Activated naive CD4-positive, alpha-beta T cell treated with anti-CD3 and anti-CD28 coated beads, Interleukin-2, amount 50 U/mL, for 72 hours (primary cell): Measurements from ENCODE around the gene PIWIL1. TPM values are rescaled to one million over a fixed set of nuclear protein-coding genes. Genes with fewer than 3 reads are reported as not detected.
A peak's percentile ranks its signal among the peaks of the same experiment; 100 is the strongest.

Experiments used
- ATAC-seq, 2 donors: fragments of 150-1000 bp; cut with Tn5 transposase; 2 replicates each; pipeline ENCODE4 v1.10.0; 2021; ENCODE audit warnings: mild to moderate bottlenecking in 2 of 2, moderate library complexity in 2 of 2
- DNase-seq, 2 donors: peaks; one replicate each; pipeline ENCODE4 v3.0.0; 2021 to 2022; ENCODE audit warnings: low spot score in 2 of 2
- H3K27ac Mint-ChIP-seq, 2 donors: one replicate each; pipeline ENCODE4 v1.8.0; 2022; ENCODE audit warnings: mild to moderate bottlenecking in 2 of 2, mixed read lengths in 2 of 2
- H3K36me3 Mint-ChIP-seq, 2 donors: one replicate each; pipeline ENCODE4 v1.8.0; 2022; ENCODE audit warnings: mixed read lengths in 2 of 2
- H3K9me3 Mint-ChIP-seq, 2 donors: one replicate each; pipeline ENCODE4 v1.8.0; 2022; ENCODE audit warnings: mixed read lengths in 2 of 2
- total RNA-seq, 2 donors: library from RNA; stranded (reverse); gene quantifications; one replicate each; pipeline ENCODE4 v1.2.3, GENCODE V29; 2022

The PIWIL1 gene
- total RNA-seq, 2 donors from 2014 or later, result not detected

GRCh38 chr12:130398100-130398848 is 60.6 kb downstream of the PIWIL1 start:
- no peak for DNase-seq
- H3K27ac Mint-ChIP-seq, result no peak overlapping the region
- no peak for ATAC-seq
- H3K9me3 Mint-ChIP-seq, result no peaks in the 10 kb centered on the region
- no peaks in the 10 kb centered on the region for H3K36me3 Mint-ChIP-seq

GRCh38 chr12:130401703-130402102 is 64.0 kb downstream of the PIWIL1 start:
- no peak for DNase-seq
- ATAC-seq, result no peak
- H3K27ac Mint-ChIP-seq, result peak overlapping the region in 1 of 2 donors; percentile 68
- no peaks in the 10 kb centered on the region for H3K36me3 Mint-ChIP-seq
- H3K9me3 Mint-ChIP-seq, result no peaks in the 10 kb centered on the region

DNA sequence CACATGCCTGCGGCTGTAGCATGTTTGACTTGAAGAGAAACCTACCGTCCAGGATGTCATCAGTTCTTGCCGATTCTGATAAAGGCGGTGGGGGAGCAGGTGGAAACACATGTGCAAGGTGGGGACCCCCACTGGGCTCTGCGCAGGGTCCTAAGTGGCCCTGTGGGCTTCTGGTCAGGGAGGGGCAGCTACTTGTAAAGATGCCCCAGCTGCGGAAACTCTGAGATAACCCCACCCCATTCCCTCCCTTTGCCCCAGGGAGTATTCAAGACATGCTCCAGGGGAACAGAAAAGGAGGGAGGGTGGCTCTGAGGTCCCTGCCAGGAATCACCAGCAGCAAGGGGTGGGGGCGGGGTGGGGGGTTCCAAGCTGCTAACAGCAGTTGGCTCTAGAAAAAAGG is 67.6 kb downstream of the PIWIL1 start:
- DNase-seq (no peak), ATAC-seq (no peak)
- H3K27ac Mint-ChIP-seq, result no peak overlapping the region
- H3K36me3 Mint-ChIP-seq, result no peaks in the 10 kb centered on the region
- H3K9me3 Mint-ChIP-seq, result no peaks in the 10 kb centered on the region

- DNase-seq (no peak), ATAC-seq (no peak)
- no peaks in the 10 kb centered on the region for H3K9me3 Mint-ChIP-seq
- H3K27ac Mint-ChIP-seq, result no peak overlapping the region
- no peaks in the 10 kb centered on the region for H3K36me3 Mint-ChIP-seq
These were observed 74.7 kb downstream of the PIWIL1 start for GRCh38 chr12:130412384-130412783.

GRCh38 chr12:130413909-130414308 is 76.2 kb downstream of the PIWIL1 start:
- ATAC-seq (no peak), DNase-seq (no peak)
- Mint-ChIP-seq H3K9me3 (no peaks in the 10 kb centered on the region), H3K27ac (no peak overlapping the region), H3K36me3 (no peaks in the 10 kb centered on the region)

GRCh38 chr12:130414381-130414780 is 76.7 kb downstream of the PIWIL1 start:
- Mint-ChIP-seq H3K36me3 (no peaks in the 10 kb centered on the region), H3K9me3 (no peaks in the 10 kb centered on the region), H3K27ac (no peak overlapping the region)
- ATAC-seq (no peak), DNase-seq (no peak)

DNA sequence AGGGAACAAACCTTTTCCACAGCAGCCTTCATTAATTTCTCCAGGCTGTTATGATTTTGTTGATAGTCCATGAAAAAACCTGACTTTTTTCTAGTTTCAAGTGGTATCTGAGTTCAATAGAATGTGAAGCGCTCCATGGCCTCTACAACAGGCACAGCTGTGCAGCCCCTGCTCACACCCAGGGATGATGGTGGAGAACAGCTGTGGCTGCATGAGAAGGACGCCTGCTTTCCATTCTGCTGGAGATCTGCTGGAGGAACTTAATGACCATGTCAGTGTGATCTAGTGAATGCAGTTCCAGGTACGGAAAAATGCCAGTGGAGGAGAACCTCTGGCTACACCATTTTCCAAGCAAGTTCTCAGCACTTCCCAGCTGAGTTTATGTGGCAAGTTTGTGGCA is 80.6 kb downstream of the PIWIL1 start:
- Mint-ChIP-seq H3K9me3 (no peaks in the 10 kb centered on the region), H3K27ac (no peak overlapping the region), H3K36me3 (no peaks in the 10 kb centered on the region)
- no peak for DNase-seq
- no peak for ATAC-seq

DNA sequence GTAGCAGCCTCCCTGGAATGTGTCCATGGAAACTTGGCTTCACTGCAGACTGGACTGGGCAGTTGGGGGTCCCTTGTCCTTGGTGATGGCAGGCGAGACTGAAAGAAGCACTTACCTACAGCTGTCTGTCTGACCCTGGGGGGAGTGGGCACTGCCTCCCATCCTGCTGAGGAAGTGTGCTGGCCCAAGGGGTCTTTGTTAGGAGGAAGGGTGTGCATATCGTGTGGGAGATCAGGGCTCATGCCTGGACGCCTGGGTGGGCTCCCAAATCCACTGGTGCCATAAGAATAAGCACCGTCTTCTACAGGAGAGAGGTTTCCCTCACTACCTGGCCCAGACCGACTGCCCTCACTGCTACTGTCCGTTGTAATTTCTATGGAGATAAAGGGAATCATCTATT is 81.4 kb downstream of the PIWIL1 start:
- no peak for ATAC-seq
- Mint-ChIP-seq H3K36me3 (no peaks in the 10 kb centered on the region), H3K27ac (no peak overlapping the region), H3K9me3 (no peaks in the 10 kb centered on the region)
- no peak for DNase-seq

DNA sequence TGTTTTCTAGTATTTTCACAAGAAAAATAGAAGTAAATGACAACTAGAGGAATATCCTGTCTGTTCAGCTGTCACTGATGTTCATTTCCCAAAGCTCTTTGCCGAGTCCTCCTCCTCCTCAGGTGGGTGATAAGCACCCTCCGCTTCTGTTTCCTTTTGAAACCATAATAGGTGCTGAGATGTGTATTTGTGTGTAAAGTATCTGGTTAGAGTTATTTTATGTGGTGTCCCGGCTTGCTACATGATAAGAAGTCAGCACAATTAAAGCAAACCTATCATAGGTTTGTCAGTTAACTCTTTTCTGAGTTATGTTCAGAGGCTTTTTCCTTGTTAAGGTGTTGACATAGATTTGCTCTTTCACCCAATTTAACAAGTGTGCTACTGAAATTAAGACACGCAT is 82.4 kb downstream of the PIWIL1 start:
- H3K9me3 Mint-ChIP-seq, result no peaks in the 10 kb centered on the region
- H3K36me3 Mint-ChIP-seq, result no peaks in the 10 kb centered on the region
- H3K27ac Mint-ChIP-seq, result no peak overlapping the region
- ATAC-seq, result no peak
- DNase-seq, result no peak

DNA sequence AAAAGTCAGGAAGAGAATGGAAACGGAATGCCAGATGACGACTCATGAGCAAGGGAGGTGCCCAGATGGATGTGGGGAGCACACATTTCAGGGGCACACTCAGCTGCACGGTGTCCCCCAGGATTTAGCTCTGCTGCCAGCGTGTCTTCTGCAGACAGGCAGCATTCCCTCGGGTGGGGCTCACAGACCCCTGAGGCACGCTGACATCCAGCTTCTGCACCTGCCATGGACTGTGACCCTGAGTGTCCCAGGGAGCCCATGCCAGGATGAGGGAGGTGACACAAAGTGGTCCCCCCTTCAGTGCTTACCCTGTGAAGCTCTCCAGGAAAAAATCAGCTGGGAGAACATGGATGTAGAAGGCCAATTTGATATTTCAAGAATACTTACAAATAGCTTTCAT is 84.2 kb downstream of the PIWIL1 start:
- DNase-seq (no peak), ATAC-seq (no peak)
- no peaks in the 10 kb centered on the region for H3K36me3 Mint-ChIP-seq

More for the DNA sequence above, 84.2 kb downstream of the PIWIL1 start:
- Mint-ChIP-seq H3K9me3 (no peaks in the 10 kb centered on the region), H3K27ac (no peak overlapping the region)

Other genes with a start within 250 kb of the PIWIL1 start
- gene FZD10, start 175.4 kb upstream of the PIWIL1 start, total RNA-seq, result not detected